GM19351 (cell line): ENCODE data around the gene ZNF593.

Experiments used
- ATAC-seq: cut with Tn5 transposase; IDR thresholded peaks from one replicate; pipeline ENCODE4 v1.9.1; 2021; ENCODE audit warnings: mild to moderate bottlenecking, moderate library complexity; ENCODE audit not compliant: unreplicated experiment

The ZNF593 gene

GRCh38 chr1:26169669-26170471 lies at the start of gene ZNF593:
TSS of gene ZNF593 (plus strand) at chr1:26169908. CDS start at chr1:26169984, 76 bp downstream.
- peak; percentile 97 for ATAC-seq

DNA sequence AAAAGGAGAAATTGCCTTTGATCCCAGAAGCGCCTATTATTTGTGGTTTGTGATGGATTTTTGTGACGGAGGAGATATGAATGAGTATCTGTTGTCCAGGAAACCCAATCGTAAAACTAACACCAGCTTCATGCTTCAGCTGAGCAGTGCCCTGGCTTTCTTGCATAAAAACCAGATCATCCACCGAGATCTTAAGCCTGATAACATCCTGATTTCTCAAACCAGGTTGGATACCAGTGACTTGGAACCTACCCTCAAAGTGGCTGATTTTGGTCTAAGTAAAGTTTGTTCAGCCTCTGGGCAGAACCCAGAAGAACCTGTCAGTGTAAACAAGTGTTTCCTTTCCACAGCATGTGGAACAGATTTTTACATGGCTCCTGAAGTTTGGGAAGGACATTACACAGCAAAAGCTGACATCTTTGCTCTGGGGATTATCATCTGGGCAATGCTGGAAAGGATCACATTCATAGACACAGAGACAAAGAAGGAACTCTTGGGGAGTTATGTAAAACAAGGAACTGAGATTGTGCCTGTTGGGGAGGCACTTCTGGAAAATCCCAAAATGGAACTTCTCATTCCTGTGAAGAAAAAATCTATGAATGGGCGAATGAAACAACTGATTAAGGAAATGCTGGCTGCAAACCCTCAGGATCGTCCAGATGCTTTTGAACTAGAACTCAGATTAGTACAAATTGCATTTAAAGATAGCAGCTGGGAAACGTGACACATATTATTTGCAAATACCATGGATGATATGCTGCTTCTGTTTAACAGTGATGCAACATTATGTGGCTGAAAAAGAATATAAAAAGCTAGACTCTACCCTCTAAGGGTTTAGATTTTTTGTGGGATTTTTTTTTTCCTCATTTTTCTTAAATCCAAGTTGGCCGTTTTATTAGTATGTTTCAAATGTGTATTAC lies 47.6 kb upstream of the ZNF593 start:
- no peak for ATAC-seq

DNA sequence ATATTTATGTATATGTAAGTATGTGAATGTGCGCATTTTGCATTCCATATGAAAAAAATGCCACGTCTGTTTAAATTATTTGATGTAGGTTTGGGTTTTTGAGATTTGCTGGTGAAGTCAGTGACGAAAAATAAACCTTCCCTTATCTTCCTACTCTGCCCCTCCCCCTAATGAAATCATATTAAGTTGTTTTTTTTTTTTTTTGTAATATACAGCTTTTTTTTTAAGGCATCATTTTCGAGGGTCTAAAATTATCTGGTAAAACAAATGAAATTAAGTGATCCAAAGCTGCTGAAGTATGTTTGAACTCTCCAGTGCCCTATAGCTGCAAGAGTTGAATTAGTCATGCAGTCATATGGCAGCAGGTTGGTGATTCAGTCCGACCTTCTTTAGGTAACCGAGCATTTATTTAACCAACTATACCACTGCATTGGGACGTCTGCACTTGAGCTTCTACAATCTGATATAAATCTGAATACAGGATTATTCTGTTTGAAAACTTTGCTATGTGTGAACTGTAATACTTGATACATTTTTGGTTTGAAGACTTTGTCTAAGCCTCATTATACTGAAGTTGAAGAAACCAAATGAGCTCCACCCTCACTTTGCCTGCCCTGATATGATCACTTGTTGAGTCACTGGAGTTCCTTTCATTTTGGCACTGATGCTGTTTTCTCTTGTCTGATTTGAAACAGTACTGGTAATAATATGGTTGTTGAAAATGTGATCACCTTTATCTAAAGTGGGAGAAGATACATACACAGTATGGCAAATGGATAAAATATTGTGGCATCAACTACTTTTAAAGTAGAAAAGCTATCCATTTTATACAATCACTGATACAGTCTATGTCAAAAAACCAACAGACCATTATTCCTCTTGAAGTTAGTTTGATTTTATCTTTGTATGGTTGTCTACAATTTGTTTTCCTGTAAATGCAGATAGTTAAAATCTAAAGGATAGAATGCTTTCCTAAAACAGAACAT lies 46.4 kb upstream of the ZNF593 start:
- ATAC-seq = no peak

DNA sequence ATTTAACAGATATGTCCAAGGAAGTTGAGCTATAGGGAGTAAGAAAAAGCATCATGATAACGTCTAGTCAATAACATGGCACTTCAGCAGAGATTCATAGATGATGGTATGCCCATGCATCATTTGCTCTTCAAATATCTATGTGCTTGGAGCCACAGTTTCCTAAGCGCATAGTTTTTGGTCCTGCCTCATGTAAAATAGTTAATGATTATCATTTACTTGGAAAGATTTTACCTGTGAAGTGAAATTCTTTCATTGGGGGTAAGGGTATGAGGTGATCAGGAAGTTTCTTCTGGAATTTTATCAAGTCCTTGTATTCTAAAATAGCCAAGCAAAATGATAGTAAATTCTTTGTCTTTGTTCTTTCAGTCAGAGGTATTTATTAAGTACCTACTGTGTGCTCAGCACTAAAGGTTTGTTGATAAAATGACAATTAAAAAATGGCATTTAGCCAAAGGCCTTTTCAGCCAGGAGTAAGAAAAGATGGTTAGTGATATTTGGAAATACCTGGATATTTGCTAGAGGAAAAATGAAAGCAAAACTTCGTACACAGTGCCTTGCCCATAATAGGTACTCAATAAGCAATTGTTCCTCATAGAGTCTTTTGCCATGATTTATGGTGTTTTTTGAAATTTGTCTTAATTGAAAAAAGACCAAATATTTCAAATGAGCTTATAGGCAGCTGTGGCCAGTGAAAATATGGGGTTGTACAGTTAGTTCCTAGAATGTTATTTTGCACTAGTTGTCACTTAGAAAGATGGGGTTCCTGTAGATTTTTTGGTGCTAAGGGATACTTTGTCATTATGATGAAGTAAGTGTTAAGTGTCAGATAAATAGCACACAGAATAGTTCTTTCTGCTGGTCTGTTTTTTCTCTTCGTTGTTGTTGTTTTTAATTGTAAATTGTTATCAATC lies 45.0 kb upstream of the ZNF593 start:
- no peak for ATAC-seq

GRCh38 chr1:26125382-26125781 lies 44.3 kb upstream of the ZNF593 start:
- ATAC-seq = no peak

DNA sequence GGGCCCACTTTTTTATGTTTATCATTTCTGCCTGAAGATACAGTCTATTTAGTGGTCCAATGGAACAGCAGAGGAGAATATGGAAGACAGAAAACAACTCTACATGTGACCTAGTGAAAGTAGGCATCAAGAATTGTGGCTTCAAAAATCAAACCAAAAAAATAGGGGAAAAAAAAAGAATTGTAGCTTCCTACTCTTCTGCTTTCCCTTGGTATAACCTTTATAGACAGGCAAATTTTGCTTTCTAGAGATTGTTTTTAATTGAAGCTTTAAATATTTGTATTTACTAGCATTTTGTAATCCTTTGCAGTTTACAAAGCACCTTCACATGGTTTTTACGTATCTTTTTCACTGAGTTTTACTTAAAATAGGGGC lies 43.8 kb upstream of the ZNF593 start:
- no peak for ATAC-seq

- peak; percentile 64 for ATAC-seq
Measured at GRCh38 chr1:26126321-26127084, 43.2 kb upstream of the ZNF593 start.

GRCh38 chr1:26127235-26128163 lies 42.2 kb upstream of the ZNF593 start:
- no peak for ATAC-seq

DNA sequence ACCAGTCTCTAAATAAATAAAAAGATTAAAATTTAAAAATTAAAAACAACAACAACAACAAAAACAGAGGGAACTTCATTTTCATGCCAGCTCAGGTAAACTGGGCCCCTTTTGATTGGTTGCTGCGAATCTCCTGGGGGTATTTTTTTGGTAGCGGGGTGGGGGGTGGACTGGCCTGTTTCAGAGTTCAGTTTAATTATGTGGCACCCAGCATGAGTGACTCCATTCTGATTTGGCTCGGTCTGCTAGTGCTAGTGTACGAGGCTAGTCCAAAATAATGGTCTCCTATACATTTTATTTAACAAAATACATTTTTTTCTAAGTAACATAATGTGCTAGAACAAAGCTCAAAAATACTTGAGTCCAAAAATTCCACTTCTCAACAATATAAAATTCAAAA lies 39.9 kb upstream of the ZNF593 start:
- ATAC-seq = no peak

GRCh38 chr1:26130695-26131094 lies 39.0 kb upstream of the ZNF593 start:
- ATAC-seq = no peak

DNA sequence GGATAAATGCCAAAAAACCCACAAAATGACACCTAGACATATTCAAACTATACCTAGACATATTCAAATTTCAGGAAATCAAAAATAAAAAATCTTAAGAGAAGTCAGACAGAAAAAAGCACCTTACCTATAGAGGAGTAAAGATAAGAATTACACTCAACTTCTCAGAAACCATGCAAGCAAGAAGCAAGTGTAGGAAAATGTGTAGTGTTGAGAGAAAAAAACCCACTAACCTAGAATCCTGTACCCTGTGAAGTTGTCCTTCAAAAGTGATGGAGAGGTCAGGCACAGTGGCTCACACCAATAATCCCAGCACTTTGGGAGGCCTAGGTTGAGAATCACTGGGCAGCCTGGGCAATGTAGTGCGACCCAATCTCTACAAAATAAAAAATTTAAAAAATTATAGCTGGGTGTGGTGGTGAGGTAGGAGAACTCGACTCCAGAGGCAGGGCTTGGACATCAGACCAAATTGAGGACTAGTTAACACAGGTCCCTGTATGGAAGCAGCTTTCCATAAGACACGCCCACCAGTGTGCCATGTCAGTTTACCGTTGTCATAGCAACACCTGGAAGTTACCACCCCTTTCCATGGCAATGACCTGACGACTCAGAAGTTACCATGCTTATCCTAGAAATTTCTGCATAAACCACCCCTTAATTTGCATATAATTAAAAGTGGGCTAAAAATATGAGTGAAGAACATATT lies 37.4 kb upstream of the ZNF593 start:
- ATAC-seq = no peak

GRCh38 chr1:26132834-26133167 lies 36.9 kb upstream of the ZNF593 start:
- ATAC-seq = no peak

GRCh38 chr1:26134466-26134865 lies 35.2 kb upstream of the ZNF593 start:
- ATAC-seq = no peak

DNA sequence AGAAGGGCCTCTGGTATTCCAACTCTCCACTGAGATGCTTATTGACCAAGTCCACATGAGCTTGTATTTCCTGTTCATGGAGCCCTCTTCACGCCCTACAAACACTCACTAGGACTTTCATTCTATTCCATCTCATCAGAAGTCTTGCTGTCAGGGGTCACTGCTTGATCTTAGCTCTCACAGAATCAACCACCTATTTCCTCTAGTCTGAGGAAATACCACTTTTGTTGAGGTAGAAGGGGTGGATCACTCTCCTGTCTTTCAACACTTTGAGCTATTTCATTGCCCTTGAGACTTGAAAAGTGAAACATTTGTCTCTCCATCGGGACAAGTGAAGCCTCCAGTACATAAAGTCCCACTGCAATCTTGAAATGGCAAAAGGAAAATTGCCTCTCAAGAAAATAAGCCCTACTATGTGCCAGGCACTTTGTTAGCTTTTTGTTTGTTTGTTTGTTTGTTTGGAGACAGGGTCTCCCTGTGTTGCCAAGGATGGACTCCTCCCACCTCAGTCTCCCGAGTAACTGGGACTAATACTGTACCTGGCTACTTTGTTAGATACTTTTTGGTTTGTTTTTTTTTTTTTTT lies 30.6 kb upstream of the ZNF593 start:
- ATAC-seq = no peak

DNA sequence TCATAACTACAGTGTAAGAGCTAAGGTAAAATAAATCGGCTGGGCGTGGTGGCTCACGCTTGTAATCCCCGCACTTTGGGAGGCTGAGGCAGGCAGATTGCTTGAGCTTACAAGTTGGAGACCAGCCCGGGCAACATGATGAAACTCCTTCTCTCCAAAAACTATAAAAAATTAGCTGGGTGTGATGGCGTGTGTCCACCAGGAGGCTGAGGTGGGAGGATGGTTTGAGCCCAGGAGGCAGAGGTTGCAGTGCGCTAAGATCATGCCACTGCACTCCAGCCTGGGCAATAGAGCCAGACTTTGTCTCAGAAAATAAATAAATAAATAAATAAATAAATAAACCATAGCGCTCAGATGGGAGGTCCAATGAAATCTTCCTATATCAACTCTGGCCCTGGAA lies 27.5 kb upstream of the ZNF593 start:
- ATAC-seq = no peak

- no peak for ATAC-seq
Measured at GRCh38 chr1:26145041-26145959, 24.4 kb upstream of the ZNF593 start.
